ENCODE data around the gene ZSCAN18.

The ZSCAN18 gene

DNA sequence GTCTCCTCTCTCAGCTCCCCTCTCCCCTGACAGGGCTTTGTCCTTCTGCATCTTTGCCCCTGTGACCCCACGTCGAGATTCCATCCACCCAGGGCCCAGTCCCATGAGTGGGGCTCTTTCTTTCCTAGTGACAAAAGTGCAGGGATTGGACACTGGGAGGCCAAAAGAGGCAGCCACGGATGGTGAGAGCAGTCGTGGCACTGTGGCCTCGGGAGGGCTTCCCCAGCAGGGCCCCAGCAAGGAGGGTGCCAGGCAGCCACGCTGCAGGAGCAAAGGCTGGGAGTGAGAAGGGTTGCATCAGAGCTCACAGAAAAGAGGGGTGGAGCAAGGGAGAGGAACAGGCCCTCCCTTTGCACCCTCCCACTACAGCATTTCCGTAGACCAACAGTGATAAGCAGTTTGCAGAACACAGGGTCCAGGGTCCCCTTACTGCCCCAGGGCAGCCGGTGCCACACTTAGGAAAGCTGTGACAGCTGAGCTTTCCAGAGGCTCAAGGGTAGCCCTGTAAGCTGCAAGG, 59.3 kb downstream of the ZSCAN18 start:
- Histone ChIP-seq H3K4me1 (ENCODE audit: insufficient read depth, low read length) (no peaks in the 10 kb centered on the region), H3K9ac (ENCODE audit: low read length) (no peak overlapping the region), H3K27ac (ENCODE audit: low read depth, low read length) (no peak overlapping the region), H3K9me3 (ENCODE audit: low read length) (no peaks in the 10 kb centered on the region), H3K4me3 (ENCODE audit: low read depth in 1 of 2, low read length in 2 of 2) (no peak overlapping the region), H3K36me3 (ENCODE audit: insufficient read depth, low read length) (no peaks in the 10 kb centered on the region), H3K27me3 (ENCODE audit: control insufficient read depth in 1 of 2, insufficient read depth in 2 of 2, low read length in 2 of 2) (peaks cover 0 to 4% of the 10 kb centered on the region in 2 donors)

DNA sequence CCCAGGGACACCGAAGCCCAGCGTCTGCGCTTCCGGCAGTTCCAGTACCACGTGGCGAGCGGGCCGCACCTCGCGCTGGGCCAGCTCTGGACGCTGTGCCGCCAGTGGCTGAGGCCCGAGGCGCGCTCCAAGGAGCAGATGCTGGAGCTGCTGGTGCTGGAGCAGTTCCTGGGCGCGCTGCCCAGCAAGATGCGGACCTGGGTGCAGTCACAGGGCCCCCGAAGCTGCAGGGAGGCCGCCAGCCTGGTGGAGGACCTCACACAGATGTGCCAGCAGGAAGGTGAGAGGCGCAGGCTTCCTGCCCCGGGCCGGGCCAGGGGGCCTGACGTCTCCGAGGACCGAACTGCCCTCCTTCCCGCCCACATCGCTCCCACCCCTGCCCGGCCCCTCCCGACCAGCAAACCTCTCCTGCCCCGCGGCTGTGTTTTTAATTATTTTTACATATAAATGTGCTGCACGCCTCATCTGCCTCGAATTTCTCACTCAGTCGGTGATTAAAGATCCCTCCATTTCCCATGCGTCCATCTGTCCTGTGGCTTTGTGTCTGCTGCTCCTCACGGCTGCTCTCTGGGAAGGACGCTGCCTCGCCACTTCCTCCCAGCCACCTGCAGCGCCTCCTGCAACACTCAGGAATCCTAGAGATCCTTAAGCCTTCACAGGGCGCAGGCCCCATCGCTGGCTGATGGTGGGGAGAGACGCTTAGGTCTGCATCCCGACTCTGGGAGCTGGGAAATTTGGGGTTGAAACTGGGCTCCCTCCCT, 59.9 kb downstream of the ZSCAN18 start:
- no peak overlapping the region for H3K4me3 ChIP-seq (ENCODE audit: low read depth in 1 of 2, low read length in 2 of 2)
- H3K9ac ChIP-seq (ENCODE audit: low read length): no peak overlapping the region
- H3K27me3 ChIP-seq (ENCODE audit: control insufficient read depth in 1 of 2, insufficient read depth in 2 of 2, low read length in 2 of 2): peaks cover 0 to 10% of the 10 kb centered on the region in 2 donors
- H3K9me3 ChIP-seq (ENCODE audit: low read length): no peaks in the 10 kb centered on the region
- H3K36me3 ChIP-seq (ENCODE audit: insufficient read depth, low read length): no peaks in the 10 kb centered on the region
- H3K27ac ChIP-seq (ENCODE audit: low read depth, low read length): no peak overlapping the region
- no peaks in the 10 kb centered on the region for H3K4me1 ChIP-seq (ENCODE audit: insufficient read depth, low read length)

DNA sequence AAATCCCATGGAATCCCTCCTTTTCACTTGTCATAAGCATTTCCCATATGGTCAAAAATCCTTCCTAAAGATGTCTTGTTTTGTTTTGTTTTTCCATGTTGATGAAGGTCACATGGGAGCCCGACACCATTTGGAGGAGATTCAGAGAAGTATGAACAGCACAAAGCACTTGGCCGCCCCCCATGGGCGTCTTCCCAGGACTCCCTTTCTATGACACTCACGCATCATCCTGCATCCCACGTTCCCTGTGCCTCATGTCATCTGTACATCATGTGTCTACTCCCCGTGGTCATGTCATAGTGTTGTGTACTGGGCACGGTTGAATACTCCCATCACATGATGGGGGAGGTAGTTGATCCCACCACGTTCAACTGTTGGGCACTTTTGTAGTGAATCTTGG, 62.2 kb downstream of the ZSCAN18 start:
- Histone ChIP-seq H3K9ac (ENCODE audit: low read length) (no peak overlapping the region), H3K27me3 (ENCODE audit: control insufficient read depth in 1 of 2, insufficient read depth in 2 of 2, low read length in 2 of 2) (peaks cover 0 to 12% of the 10 kb centered on the region in 2 donors), H3K9me3 (ENCODE audit: low read length) (no peaks in the 10 kb centered on the region), H3K4me1 (ENCODE audit: insufficient read depth, low read length) (no peaks in the 10 kb centered on the region), H3K27ac (ENCODE audit: low read depth, low read length) (no peak overlapping the region), H3K4me3 (ENCODE audit: low read depth in 1 of 2, low read length in 2 of 2) (no peak overlapping the region), H3K36me3 (ENCODE audit: insufficient read depth, low read length) (no peaks in the 10 kb centered on the region)

DNA sequence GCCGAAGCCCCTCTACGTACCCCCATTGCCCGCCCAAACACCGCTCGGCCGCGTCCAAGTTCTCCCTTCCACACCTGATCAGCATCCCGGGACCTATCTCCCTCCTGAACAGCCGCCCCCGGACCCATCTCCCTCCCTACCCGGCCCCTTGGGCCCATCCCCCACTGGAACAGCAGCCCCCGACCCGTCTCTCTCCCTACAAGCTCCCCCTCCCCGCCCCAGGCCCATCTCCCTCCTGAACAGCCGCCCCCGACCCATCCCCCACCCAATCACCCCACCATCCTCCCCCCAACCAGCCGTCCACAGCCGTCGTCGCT, 63.6 kb downstream of the ZSCAN18 start:
- Histone ChIP-seq H3K4me3 (ENCODE audit: low read depth in 1 of 2, low read length in 2 of 2) (no peak overlapping the region), H3K9ac (ENCODE audit: low read length) (no peak overlapping the region), H3K4me1 (ENCODE audit: insufficient read depth, low read length) (no peaks in the 10 kb centered on the region), H3K27me3 (ENCODE audit: control insufficient read depth in 1 of 2, insufficient read depth in 2 of 2, low read length in 2 of 2) (peaks cover 0 to 12% of the 10 kb centered on the region in 2 donors), H3K27ac (ENCODE audit: low read depth, low read length) (no peak overlapping the region), H3K36me3 (ENCODE audit: insufficient read depth, low read length) (no peaks in the 10 kb centered on the region), H3K9me3 (ENCODE audit: low read length) (no peaks in the 10 kb centered on the region)

Measured in muscle layer of colon (tissue), 2 donors.